ENCODE results near the gene NF1. TPM values are rescaled to one million over a fixed set of nuclear protein-coding genes. Genes with fewer than 3 reads are reported as not detected.
"Not testable (repeated sequence)": the region's sequence is repeated elsewhere in the genome, so short reads cannot be mapped to it uniquely, and the experiment has no call there.

NF1 gene
- total RNA-seq, 2 donors from 2014 or later: 62.3 to 68.0 TPM

- TF ChIP-seq POLR2AphosphoS5 (IDR thresholded peaks at IDR 0.05): no peak
- no peak for TF ChIP-seq POLR2A (IDR thresholded peaks at IDR 0.05)
- no peak for TF ChIP-seq CTCF (IDR thresholded peaks at IDR 0.05)
- WGBS: 74% methylated on average over 8 of the region's 8 CpGs
- Histone ChIP-seq H3K4me3 (no peak overlapping the region), H3K27me3 (replicated peaks; ENCODE audit: insufficient read depth) (no peaks in the 10 kb centered on the region), H3K36me3 (no peaks in the 10 kb centered on the region), H3K4me1 (replicated peaks) (no peaks in the 10 kb centered on the region), H3K27ac (no peak overlapping the region), H3K9me3 (no peaks in the 10 kb centered on the region)
- intact Hi-C loops (cut with DNase I): no loop called here
- DNase-seq (ENCODE audit: low spot score): no peak
Measured at GRCh38 chr17:31100840-31101459, 6.2 kb downstream of the NF1 start.

DNA sequence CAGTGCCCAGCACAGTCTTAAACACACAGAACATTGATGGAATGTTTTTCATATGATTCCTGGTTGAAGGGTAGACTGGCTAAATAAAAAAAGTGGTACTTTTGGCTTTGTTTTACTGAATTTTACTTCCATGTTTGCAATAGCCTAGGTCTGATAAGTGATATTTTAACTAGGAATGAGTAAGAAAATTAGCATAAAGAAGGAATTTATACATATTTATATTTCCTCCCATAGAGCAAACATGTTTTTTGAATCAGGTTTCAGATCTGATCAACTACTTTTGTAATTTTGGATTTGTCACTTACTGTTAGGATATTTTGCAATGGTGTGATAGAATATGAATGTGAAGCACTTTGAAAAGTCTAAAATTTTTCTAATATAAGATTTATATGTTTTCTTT is 7.2 kb downstream of the NF1 start:
- TF ChIP-seq POLR2AphosphoS5 (IDR thresholded peaks at IDR 0.05) (no peak), CTCF (IDR thresholded peaks at IDR 0.05) (no peak), POLR2A (IDR thresholded peaks at IDR 0.05) (no peak)
- DNase-seq (ENCODE audit: low spot score): no peak
- Histone ChIP-seq H3K4me1 (replicated peaks) (no peaks in the 10 kb centered on the region), H3K36me3 (no peaks in the 10 kb centered on the region), H3K4me3 (no peak overlapping the region), H3K9me3 (no peaks in the 10 kb centered on the region), H3K27me3 (replicated peaks; ENCODE audit: insufficient read depth) (no peaks in the 10 kb centered on the region), H3K27ac (no peak overlapping the region)
- intact Hi-C loops (cut with DNase I): no loop called here

GRCh38 chr17:31105991-31106390 is 11.2 kb downstream of the NF1 start:
- WGBS: 93% methylated on average over 1 of the region's 1 CpG
- intact Hi-C loops (cut with DNase I): no loop called here
- Histone ChIP-seq H3K4me3 (no peak overlapping the region), H3K27ac (no peak overlapping the region), H3K4me1 (replicated peaks) (no peaks in the 10 kb centered on the region), H3K9me3 (no peaks in the 10 kb centered on the region), H3K36me3 (no peaks in the 10 kb centered on the region), H3K27me3 (replicated peaks; ENCODE audit: insufficient read depth) (no peaks in the 10 kb centered on the region)
- TF ChIP-seq POLR2A (IDR thresholded peaks at IDR 0.05) (no peak), CTCF (IDR thresholded peaks at IDR 0.05) (no peak), POLR2AphosphoS5 (IDR thresholded peaks at IDR 0.05) (no peak)
- no peak for DNase-seq (ENCODE audit: low spot score)

GRCh38 chr17:31111183-31111582 is 16.4 kb downstream of the NF1 start:
- Histone ChIP-seq H3K4me3 (no peak overlapping the region), H3K36me3 (no peaks in the 10 kb centered on the region), H3K27ac (no peak overlapping the region), H3K27me3 (replicated peaks; ENCODE audit: insufficient read depth) (no peaks in the 10 kb centered on the region), H3K4me1 (replicated peaks) (no peaks in the 10 kb centered on the region), H3K9me3 (no peaks in the 10 kb centered on the region)
- WGBS: 17% methylated on average over 2 of the region's 2 CpGs
- TF ChIP-seq POLR2AphosphoS5 (IDR thresholded peaks at IDR 0.05): no peak
- TF ChIP-seq CTCF (IDR thresholded peaks at IDR 0.05): no peak
- TF ChIP-seq POLR2A (IDR thresholded peaks at IDR 0.05): no peak
- no peak for DNase-seq (ENCODE audit: low spot score)
- intact Hi-C loops (cut with DNase I): no loop called here

DNA sequence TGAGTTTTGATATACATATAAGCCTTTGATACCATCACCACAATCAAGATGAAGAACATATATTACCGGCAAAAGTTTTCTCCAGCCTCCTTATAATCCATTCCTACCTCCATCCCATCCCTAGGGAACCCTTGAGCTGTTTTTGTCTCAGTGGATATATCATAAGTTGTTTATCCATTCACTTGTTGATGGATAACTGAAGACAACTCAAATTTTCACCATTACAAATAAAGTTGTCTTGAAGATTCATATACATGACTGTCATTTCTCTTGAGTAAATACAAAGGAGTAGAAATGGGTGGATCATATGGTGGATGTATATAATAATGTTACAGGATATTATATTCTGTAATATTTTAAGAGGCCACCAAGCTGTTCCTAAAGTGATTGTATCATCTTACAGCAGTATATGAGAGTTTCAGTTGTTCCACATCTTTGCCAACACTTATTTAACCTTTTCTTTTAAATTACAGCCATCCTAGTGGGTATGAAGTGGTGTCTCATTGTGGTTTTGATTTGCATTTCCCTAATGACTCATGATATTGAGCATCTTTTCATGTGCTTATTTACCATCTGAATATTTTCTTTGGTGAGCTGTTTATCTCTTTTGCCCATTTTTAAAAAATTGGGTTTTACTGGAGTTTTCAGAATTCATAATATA is 17.4 kb downstream of the NF1 start:
- H3K9me3 ChIP-seq: no peaks in the 10 kb centered on the region
- intact Hi-C loops (cut with DNase I): no loop called here
- no peak overlapping the region for H3K27ac ChIP-seq
- DNase-seq (ENCODE audit: low spot score): no peak
- no peak overlapping the region for H3K4me3 ChIP-seq
- no peaks in the 10 kb centered on the region for H3K4me1 ChIP-seq (replicated peaks)
- TF ChIP-seq CTCF (IDR thresholded peaks at IDR 0.05): no peak
- TF ChIP-seq POLR2A (IDR thresholded peaks at IDR 0.05): no peak
- no peak for TF ChIP-seq POLR2AphosphoS5 (IDR thresholded peaks at IDR 0.05)
- H3K27me3 ChIP-seq (replicated peaks; ENCODE audit: insufficient read depth): no peaks in the 10 kb centered on the region
- WGBS: 94% methylated on average over 1 of the region's 1 CpG
- H3K36me3 ChIP-seq: no peaks in the 10 kb centered on the region

GRCh38 chr17:31113368-31113767 is 18.6 kb downstream of the NF1 start:
- H3K36me3 ChIP-seq; H3K27ac ChIP-seq; H3K27me3 ChIP-seq (replicated peaks; ENCODE audit: insufficient read depth); H3K4me3 ChIP-seq; H3K4me1 ChIP-seq (replicated peaks); DNase-seq (ENCODE audit: low spot score); H3K9me3 ChIP-seq; intact Hi-C loops (cut with DNase I): not testable (repeated sequence)
- WGBS: 77% methylated on average over 7 of the region's 7 CpGs

Measured in prostate gland (tissue), 2 donors.